NCI-H2196 treated with DMSO at 0.1 percent for 48 hours (cell line): ENCODE measurements around the gene HSFX3.
"Not testable (repeated sequence)": the region's sequence is repeated elsewhere in the genome, so short reads cannot be mapped to it uniquely, and the experiment has no call there.

ENCODE experiments used
- DNase-seq: peaks from one replicate; lab custom pipeline; 2025; ENCODE audit not compliant: unreplicated experiment; lab: John Stamatoyannopoulos, UW

Gene HSFX3

DNA sequence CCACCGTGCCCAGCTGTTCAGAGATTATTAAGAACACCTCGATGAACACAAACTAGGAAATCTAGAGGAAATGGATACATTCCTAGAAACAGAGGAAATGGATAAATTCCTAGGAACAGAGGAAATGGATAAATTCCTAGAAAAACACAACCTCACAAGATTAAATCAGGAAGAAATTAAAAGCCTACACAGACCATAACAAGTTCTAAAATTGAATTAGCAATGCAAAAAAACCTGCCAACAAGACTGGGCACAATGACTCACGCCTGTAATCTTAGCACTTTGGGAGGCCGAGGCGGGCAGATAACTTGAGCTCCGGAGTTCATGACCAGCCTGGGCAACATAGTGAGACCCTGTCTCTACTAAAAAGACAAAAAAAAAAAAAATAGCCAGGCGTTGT lies 31.5 kb downstream of the HSFX3 start:
- no peak for DNase-seq

DNA sequence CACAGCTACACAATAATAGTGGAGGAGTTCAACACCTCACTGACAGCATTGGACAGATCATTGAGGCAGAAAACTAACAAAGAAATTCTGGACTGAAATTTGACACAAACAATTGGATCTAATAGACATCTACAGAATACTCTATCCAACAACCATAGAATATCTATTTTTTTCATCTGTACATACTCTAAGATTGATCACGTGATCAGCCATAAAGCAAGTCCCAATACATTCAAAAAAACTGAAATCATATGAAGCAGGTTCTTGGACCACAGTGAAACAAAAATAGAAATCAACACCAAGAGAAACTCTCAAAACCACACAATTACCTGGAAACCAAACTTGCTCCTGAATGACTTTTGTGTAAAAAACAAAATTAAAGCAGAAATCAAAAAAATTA lies 32.4 kb downstream of the HSFX3 start:
- no peak for DNase-seq

DNA sequence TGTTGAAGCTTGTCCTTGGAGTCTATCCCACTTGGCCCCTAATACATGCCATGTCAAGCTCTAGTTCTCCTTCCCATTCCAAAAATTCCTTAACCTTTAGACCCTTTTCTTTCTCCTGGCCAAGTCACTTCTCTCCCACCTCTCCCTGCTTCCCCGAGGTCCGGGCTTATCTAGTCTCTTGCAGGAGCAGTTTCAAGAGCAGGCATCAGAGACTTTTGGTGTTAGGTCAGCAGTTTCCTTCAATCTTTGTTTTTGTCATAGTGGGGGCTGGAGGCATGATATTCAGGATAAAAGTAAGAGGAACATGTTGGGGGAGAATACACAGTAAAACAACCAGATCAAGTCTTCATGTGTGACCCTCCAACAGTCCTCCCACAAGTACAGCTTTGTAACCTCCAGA lies 33.1 kb downstream of the HSFX3 start:
- DNase-seq = no peak

DNA sequence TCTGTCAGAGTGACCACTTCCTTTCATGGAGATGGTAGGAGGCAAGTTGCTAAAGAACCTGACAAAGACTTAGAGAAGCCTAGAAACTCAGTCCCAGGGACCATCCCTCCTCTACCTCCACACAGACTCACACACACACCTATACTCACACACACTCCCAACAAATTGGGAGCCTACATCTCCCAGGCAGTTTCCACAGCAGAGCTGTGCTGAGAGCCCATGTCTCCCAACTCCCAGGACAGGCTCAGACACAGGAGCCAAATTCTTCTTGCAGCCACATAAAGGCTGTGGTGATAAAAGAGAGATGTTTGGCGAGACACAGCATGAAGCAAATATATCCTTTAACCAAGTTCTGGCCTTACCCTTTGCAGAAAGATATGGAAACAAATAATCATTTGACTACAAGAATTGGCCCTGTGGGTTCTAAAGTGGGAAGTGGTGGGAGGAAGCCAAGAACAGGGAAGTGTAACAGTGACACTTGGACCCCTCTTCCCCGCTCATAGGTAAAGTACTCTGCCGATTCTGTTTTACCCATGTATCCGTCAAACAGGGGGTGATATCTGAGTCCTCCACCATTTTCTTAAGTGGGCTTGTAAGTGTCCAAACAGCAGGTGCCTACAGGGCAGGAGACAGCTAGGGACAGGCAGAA lies 33.6 kb downstream of the HSFX3 start:
- DNase-seq = no peak

DNA sequence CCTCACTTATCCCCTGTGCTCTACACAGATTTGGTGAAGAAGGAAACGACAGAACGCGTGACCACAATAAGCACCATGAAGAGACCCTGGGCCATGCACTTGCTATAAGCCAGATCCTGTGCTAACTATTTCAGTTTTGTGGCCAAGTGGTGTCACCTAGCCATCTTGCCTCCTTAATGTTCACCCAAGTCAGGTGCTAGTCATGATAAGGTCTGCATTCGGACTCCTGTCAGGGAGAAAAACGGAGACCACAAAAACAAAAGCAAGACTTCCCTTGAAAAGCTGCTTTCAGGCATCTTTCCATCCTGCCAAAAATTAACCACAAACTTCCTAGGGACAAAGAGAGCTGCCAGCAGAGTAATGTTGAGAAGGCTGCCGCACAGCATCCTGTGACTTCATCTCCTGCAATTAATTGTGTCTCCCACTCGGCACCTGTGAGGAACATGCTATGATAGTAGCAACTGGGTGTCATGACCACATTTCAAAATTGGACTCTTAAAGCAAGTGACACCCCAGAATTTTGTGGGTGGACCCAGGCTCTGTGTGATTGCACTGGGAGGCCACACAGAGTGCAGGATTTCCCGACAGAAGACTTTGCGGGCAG lies 35.8 kb downstream of the HSFX3 start:
- no peak for DNase-seq

DNA sequence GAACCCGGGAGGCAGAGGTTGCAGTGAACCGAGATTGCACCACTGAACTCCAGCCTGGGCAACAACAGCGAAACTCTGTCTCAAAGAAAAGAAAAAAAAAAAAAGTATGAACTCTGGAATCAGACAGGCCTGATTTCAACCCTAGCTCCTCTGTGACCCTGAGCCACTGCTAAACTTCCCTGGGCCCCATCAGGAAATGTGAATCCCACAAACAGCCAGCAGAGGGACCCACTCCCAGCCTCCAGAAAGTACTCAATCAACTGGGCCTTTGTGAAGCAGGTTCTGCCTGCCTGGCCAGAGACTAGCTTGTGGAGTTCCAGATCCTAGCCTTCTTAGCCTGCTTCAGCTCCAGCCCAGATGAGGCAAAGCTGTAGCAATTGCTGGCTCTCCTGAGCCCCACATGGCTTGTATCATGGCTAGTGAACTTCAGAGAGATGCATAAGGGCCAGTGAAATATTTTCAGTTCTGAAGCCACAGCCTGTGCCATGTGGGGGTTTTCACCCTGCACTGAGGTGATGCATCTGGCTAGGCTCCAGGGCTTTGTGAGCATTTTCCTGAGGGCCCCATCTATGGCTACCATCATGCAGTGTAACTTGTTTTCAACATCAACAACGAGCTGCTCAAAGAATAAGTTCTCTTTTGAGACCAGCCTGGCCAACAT lies 37.4 kb downstream of the HSFX3 start:
- peak; percentile 25 for DNase-seq

DNA sequence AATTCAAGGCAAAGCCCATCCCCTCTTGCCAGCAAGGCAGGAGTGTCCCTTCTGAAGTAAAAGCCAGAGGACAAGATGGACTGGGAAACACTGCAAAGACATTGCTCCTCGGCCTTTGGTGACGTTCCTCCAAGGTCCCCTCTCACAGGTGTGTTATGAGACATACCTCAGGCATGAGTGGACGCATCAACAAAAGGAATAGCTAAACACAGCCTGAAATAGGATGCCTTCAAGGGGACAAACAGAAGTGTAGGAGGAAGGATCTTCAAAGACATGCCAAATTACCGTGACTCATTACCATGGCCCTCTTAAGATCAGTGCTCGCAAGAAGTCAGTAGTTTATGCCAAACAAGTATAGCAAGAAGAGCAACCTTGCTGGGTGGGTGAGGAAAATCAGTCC lies 38.6 kb downstream of the HSFX3 start:
- no peak for DNase-seq

DNA sequence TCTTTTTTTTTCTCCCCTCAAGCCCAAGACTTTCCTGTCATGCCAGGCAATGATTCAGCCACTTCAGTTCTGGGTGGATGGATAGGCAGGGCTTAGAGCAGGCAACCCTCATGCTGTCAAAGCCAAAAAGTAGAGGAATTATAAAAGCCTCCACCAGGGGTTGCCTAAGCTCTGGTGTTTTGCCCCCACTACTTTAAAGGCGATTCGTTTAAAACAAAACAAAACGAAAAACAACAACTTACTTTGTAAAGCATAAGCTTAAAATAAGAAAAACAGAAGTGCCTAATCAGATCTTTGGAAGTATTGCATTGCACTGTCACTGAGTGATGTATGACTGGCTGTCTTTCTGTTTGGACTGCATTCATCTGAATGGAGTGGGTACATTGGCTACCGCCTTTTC lies 39.3 kb downstream of the HSFX3 start:
- no peak for DNase-seq

DNA sequence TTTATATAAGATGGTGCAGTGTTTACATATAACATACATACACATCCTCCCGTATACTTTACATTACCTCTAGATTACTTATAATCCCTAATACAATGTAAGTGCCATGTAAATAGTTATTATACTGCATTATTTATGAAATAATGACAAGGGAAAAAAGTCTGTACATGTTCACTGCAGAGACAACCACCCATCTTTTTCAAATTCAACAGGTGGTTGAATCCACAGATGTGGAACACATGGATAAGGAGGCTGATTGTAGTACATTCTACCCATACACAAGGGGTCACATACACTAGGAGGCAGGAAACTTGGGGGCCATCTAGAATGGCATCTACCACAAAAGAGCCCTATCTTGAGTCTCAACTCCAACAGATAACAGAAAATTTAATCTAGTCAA lies 41.3 kb downstream of the HSFX3 start:
- DNase-seq = no peak

DNA sequence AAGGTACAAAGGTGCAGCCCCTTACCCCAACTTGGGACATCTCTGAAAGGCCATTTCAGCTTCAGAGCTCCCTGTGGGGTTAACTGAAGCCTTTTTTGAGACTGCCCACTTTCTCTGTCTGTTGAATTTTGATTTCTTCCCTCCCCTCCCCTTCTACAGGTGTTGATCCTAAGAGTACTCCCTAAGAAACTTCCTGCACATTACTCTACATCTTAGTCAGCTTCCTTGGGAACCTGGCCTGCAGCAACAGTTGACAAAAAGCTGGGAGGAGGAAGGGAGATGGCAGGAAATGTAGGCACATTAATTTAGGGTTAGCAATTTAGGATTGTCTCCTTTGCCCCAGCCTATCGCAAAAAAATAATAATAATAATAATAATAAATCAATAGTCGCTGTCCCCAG lies 43.4 kb downstream of the HSFX3 start:
- DNase-seq = no peak

DNA sequence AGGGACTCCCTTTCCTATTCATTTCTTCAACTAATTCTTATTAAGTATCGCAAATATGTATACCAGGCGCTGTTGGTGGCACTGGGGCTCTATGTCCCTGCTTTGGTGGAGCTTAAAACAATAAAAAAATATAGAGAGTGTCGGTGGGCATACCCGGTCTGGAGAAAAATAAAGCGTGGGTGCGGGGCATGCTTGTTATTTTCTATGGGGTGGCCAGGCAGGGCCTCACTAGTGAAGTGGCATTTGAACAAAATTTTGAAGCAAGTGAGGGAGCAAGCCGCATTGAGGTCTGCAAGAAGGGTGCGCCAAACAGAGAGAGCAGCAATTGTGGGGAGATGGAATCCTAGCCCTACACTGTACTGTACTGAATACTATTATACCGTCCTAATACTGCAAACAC lies 44.1 kb downstream of the HSFX3 start:
- DNase-seq = no peak

DNA sequence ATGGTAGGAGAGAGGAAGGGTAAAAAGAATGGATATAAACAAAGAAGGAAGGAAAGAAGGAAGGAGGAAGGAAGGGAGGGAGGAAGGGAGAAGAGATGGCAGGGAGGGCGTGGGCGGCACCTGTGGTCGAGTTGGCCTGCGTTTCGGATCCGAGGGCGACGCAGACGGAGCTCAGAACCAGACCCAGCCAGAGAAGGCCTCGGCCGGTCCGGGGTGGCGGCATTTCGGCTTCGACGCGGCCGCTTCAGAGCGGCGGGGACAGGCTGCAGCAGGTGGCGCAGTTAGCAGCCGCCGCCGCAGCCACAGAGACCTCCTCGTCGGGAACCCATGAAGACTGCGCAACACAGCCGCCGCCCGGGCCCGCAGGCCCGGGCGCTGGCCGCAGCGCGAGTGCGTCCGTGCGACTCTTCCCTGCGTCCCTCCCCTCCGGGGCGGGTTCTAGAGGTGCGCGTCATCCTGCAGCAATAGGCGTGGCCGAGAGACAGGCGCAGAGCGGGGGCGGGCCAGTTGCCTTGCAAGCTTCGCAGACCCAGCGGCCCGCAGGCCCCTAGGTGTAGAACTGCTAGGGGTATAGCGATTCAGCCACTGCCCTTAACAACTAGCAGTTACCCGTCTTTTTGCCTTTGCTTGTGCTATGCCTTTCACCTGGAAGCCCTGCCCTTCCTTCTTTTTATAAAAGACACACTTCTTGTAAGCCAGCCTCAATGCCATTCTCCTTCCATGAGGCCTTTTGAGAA lies 44.6 kb downstream of the HSFX3 start, which contains the start of gene IDS:
Gene IDS, minus strand, starts transcription at position 392 of the 737 bp plus-strand sequence. Its CDS starts 169 bp downstream, at position 223.
- peak; percentile 45 for DNase-seq

DNA sequence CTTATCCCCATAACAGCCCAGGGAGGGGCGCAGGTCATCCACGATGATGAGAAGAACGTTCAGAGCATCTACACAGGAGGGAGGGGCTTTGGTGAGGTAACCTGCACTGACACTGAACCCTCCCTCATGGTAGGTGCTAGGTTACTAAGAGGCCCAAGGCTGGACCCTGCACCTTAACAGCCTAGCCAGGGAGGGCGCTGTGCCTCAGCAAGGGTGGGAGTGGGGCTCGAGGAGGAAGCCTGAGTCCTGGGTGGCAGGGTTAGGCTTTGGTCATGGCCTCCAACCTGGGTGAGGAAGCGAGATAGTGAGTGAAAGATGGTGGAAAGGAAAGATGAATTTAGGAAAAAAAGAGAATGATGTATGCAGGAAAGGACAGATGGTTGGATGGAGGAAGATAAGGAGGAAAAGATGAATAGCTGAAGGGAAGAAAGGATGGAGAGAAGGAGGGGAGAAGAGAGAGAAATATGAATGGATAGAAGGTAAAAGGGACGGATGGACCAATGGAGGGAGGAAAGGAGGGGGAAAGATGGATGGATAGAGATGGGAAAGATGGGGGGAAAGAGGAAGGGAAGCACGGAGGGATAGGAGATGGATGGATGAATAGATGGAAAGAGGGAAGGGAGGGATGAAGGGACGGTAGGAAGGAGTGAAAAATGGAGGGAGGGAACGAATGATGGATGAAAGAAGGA lies 45.4 kb downstream of the HSFX3 start:
- DNase-seq = peak; percentile 2

DNA sequence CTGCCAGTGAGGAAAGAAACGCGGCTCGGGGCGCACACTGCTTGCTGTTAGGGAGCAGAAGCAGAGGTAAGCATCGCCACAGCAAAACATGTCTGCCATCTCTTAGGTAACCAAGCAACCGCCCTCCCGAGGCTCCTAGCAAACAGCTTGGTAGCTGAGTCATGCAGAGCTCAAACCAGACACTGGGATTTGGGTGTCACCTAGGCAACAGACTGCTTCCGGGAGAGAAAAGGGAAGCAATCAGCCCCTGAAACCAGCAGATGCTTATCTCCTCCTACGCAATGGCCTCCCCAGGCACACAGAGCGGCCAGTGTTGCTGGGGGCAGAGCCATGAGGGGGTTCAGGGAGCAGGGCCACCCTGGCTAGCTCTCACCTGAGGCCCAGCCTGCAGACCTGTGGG lies 46.3 kb downstream of the HSFX3 start:
- not testable (repeated sequence) for DNase-seq

DNA sequence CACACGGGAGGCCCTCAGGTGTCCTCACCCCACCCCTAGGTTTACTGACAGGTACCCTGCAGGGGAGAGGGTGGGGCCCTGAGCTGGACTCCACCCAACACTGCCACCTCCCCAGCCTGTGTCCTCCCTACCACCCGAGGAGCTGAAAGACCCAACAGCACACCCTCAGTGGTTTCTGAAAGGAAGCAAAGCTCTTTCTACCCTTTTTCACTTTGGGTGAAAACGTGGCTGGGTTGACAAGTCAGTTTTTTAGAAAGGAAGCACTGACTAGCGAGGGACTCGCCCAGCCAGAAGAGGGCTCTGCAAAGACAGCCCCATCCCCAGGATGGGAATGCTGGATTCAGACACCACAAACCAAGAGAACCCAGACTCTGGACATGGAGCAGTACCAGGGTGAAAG lies 46.8 kb downstream of the HSFX3 start:
- not testable (repeated sequence) for DNase-seq

DNA sequence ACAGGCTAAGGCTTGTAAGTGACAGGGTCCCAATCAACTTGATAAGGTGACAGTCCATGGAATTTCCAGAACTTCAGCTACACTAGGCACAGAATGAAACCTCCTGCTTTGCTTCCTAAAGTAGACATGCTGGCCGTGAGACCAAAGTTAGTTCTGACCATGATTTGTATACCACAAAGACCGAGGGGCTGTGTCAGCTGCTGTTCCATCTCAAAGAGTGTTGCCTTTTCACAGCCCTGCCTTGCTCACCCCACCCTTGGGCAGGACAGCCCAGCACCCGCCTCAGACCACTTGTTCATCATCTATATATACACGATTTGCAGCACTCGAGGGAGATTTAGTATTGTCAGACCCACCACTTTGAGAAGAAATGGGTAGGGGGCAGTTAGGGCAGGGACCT lies 50.0 kb downstream of the HSFX3 start:
- no peak for DNase-seq

DNA sequence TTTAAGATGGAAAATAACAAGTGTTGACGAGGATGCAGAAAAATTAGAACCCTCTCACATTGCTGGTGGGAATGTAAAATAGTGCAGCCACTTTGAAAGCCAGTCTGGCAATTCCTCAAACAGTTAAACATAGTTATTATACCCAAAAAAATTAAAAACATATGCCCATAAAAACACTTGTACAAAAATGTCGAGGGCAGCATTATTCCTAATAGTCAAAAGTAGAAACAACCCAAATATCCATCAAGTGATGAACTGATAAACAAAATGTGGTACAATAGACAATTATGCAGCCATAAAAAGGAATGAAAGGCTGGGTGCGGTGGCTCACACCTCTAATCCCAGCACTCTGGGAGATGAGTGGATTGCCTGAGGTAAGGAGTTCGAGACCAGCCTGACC lies 51.0 kb downstream of the HSFX3 start:
- DNase-seq = no peak
